Measurements from ENCODE around the gene PPCDC. TPM values are rescaled to one million over a fixed set of nuclear protein-coding genes. Genes with fewer than 3 reads are reported as not detected.

PPCDC gene
- polyA plus RNA-seq, 1 of the 3 experiments (the other 2 are of a cell fraction): 19.8 TPM

- Histone ChIP-seq H3F3A (replicated peaks; ENCODE audit: insufficient read depth) (no peaks in the 10 kb centered on the region), H3K4me3 (ENCODE audit: low read depth in 2 of 2, low read length in 1 of 2) (no peak overlapping the region), H3K79me2 (ENCODE audit: insufficient read depth) (no peaks in the 10 kb centered on the region), H3K4me2 (no peak overlapping the region), H3K27me3 (ENCODE audit: insufficient read depth) (no peaks in the 10 kb centered on the region), H3K4me1 (ENCODE audit: control insufficient read depth in 1 of 2, insufficient read depth in 2 of 2, low read depth in 1 of 2, low read length in 1 of 2) (no peaks in the 10 kb centered on the region), H3K27ac (ENCODE audit: low read depth in 2 of 2, low read length in 1 of 2) (no peak overlapping the region), H3K9ac (no peak overlapping the region), H3K36me3 (replicated peaks in 1 of 2; ENCODE audit: control insufficient read depth in 1 of 2, insufficient read depth in 2 of 2, low read length in 1 of 2) (no peaks in the 10 kb centered on the region), H4K20me1 (ENCODE audit: insufficient read depth) (no peaks in the 10 kb centered on the region), H2AFZ (ENCODE audit: low read depth) (no peak overlapping the region), H3K9me3 (no peaks in the 10 kb centered on the region), H3K9me2 (no peaks in the 10 kb centered on the region)
- WGBS (ENCODE audit: low lambda C conversion rate): 78% methylated on average over 6 of the region's 6 CpGs
- ChIA-PET POLR2A (no interaction called here), CTCF (no interaction called here)
- TF ChIP-seq RFX5 (IDR thresholded peaks at IDR 0.05; ENCODE audit: low read length): no peak
- TF ChIP-seq, protein P1, sequence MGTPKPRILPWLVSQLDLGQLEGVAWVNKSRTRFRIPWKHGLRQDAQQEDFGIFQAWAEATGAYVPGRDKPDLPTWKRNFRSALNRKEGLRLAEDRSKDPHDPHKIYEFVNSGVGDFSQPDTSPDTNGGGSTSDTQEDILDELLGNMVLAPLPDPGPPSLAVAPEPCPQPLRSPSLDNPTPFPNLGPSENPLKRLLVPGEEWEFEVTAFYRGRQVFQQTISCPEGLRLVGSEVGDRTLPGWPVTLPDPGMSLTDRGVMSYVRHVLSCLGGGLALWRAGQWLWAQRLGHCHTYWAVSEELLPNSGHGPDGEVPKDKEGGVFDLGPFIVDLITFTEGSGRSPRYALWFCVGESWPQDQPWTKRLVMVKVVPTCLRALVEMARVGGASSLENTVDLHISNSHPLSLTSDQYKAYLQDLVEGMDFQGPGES (IDR thresholded peaks at IDR 0.05; ENCODE audit: low read depth, low read length): no peak
- no peak for TF ChIP-seq NRF1 (IDR thresholded peaks at IDR 0.05; ENCODE audit: low read depth, low read length)
- TF ChIP-seq, protein P2, sequence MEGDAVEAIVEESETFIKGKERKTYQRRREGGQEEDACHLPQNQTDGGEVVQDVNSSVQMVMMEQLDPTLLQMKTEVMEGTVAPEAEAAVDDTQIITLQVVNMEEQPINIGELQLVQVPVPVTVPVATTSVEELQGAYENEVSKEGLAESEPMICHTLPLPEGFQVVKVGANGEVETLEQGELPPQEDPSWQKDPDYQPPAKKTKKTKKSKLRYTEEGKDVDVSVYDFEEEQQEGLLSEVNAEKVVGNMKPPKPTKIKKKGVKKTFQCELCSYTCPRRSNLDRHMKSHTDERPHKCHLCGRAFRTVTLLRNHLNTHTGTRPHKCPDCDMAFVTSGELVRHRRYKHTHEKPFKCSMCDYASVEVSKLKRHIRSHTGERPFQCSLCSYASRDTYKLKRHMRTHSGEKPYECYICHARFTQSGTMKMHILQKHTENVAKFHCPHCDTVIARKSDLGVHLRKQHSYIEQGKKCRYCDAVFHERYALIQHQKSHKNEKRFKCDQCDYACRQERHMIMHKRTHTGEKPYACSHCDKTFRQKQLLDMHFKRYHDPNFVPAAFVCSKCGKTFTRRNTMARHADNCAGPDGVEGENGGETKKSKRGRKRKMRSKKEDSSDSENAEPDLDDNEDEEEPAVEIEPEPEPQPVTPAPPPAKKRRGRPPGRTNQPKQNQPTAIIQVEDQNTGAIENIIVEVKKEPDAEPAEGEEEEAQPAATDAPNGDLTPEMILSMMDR (IDR thresholded peaks at IDR 0.05): no peak
- no peak for TF ChIP-seq RCOR1 (IDR thresholded peaks at IDR 0.05; ENCODE audit: low read length)
- DNase-seq: no peak
Measured at GRCh38 chr15:75089456-75090387, 66.3 kb downstream of the PPCDC start.

- Histone ChIP-seq H3K4me2 (no peak overlapping the region), H3K36me3 (replicated peaks in 1 of 2; ENCODE audit: control insufficient read depth in 1 of 2, insufficient read depth in 2 of 2, low read length in 1 of 2) (no peaks in the 10 kb centered on the region), H3K27me3 (ENCODE audit: insufficient read depth) (no peaks in the 10 kb centered on the region), H2AFZ (ENCODE audit: low read depth) (no peak overlapping the region), H3K4me1 (ENCODE audit: control insufficient read depth in 1 of 2, insufficient read depth in 2 of 2, low read depth in 1 of 2, low read length in 1 of 2) (no peaks in the 10 kb centered on the region), H3K27ac (ENCODE audit: low read depth in 2 of 2, low read length in 1 of 2) (no peak overlapping the region), H3K9ac (no peak overlapping the region), H3F3A (replicated peaks; ENCODE audit: insufficient read depth) (no peaks in the 10 kb centered on the region), H3K9me2 (no peaks in the 10 kb centered on the region), H3K4me3 (ENCODE audit: low read depth in 2 of 2, low read length in 1 of 2) (no peak overlapping the region), H4K20me1 (ENCODE audit: insufficient read depth) (no peaks in the 10 kb centered on the region), H3K9me3 (no peaks in the 10 kb centered on the region), H3K79me2 (ENCODE audit: insufficient read depth) (no peaks in the 10 kb centered on the region)
- ChIA-PET CTCF (no interaction called here), POLR2A (no interaction called here)
- DNase-seq: no peak
- 89% methylated on average over 7 of the region's 7 CpGs for WGBS (ENCODE audit: low lambda C conversion rate)
- TF ChIP-seq TEAD4 (IDR thresholded peaks at IDR 0.05; ENCODE audit: borderline replicate concordance, insufficient read depth) (no peak), MAX (IDR thresholded peaks at IDR 0.05; ENCODE audit: low read depth) (no peak), SIN3A (IDR thresholded peaks at IDR 0.05; ENCODE audit: borderline replicate concordance, low read depth, low read length) (no peak), FOSL2 (IDR thresholded peaks at IDR 0.05; ENCODE audit: borderline replicate concordance, low read depth) (no peak), JUND (IDR thresholded peaks at IDR 0.05) (no peak), TCF12 (IDR thresholded peaks at IDR 0.05) (no peak), EZH2phosphoT487 (IDR thresholded peaks at IDR 0.05; ENCODE audit: borderline replicate concordance, low read depth) (no peak), FOXJ3 (CRISPR knock-in tag; IDR thresholded peaks at IDR 0.05) (no peak), RXRA (IDR thresholded peaks at IDR 0.05; ENCODE audit: borderline replicate concordance, low read depth) (no peak), CHD2 (IDR thresholded peaks at IDR 0.05; ENCODE audit: low read length, partially characterized antibody) (no peak)
- TF ChIP-seq, protein P1 (IDR thresholded peaks at IDR 0.05; ENCODE audit: low read depth, low read length): no peak
- TF ChIP-seq, protein P2 (IDR thresholded peaks at IDR 0.05): no peak
- TF ChIP-seq, protein P3, sequence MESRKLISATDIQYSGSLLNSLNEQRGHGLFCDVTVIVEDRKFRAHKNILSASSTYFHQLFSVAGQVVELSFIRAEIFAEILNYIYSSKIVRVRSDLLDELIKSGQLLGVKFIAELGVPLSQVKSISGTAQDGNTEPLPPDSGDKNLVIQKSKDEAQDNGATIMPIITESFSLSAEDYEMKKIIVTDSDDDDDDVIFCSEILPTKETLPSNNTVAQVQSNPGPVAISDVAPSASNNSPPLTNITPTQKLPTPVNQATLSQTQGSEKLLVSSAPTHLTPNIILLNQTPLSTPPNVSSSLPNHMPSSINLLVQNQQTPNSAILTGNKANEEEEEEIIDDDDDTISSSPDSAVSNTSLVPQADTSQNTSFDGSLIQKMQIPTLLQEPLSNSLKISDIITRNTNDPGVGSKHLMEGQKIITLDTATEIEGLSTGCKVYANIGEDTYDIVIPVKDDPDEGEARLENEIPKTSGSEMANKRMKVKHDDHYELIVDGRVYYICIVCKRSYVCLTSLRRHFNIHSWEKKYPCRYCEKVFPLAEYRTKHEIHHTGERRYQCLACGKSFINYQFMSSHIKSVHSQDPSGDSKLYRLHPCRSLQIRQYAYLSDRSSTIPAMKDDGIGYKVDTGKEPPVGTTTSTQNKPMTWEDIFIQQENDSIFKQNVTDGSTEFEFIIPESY (IDR thresholded peaks at IDR 0.05; ENCODE audit: borderline replicate concordance, low read depth): no peak
Measured at GRCh38 chr15:75090388-75090734, 67.0 kb downstream of the PPCDC start.
